Osteoblast (primary cell): Measurements from ENCODE around the gene UBE2O. TPM values are rescaled to one million over a fixed set of nuclear protein-coding genes. Genes with fewer than 3 reads are reported as not detected.

Experiments
- DNase-seq: peaks from one replicate; pipeline ENCODE4 v3.0.0; 2011; ENCODE audit warnings: low spot score, mixed read lengths; ENCODE audit not compliant: insufficient read length; ENCODE audit errors: missing footprints
- H2AFZ ChIP-seq: 2 replicates; pipeline ENCODE4 v1.6.0; 2011; ENCODE audit warnings: mild to moderate bottlenecking, low read length
- H3K27ac ChIP-seq: 2 replicates; pipeline ENCODE4 v1.5.1; 2011; ENCODE audit warnings: mild to moderate bottlenecking, low read depth, low read length, moderate library complexity
- H3K27me3 ChIP-seq: 2 replicates; pipeline ENCODE4 v1.6.0; 2012; ENCODE audit warnings: mild to moderate bottlenecking, control low read depth, inconsistent platforms, low read length, moderate library complexity; ENCODE audit not compliant: insufficient read depth
- H3K36me3 ChIP-seq: 2 replicates; pipeline ENCODE4 v1.5.1; 2011; ENCODE audit warnings: mild to moderate bottlenecking, low read length, control low read depth, moderate library complexity; ENCODE audit not compliant: insufficient read depth
- H3K4me1 ChIP-seq: 2 replicates; pipeline ENCODE4 v1.5.1; 2011; ENCODE audit warnings: mild to moderate bottlenecking, low read length, control low read depth, moderate library complexity; ENCODE audit not compliant: insufficient read depth
- H3K4me2 ChIP-seq: 2 replicates; pipeline ENCODE4 v1.6.0; 2011; ENCODE audit warnings: mild to moderate bottlenecking, low read length; ENCODE audit not compliant: insufficient read depth
- H3K4me3 ChIP-seq: fragments of 200-600 bp; sonication (generic); 3 replicates; pipeline ENCODE4 v1.5.1; 2012; ENCODE audit warnings: mild to moderate bottlenecking, low read length, inconsistent platforms; ENCODE audit not compliant: insufficient read depth
- H3K79me2 ChIP-seq: 2 replicates; pipeline ENCODE4 v1.6.0; 2012; ENCODE audit warnings: mild to moderate bottlenecking, low read length, control low read depth, inconsistent platforms; ENCODE audit not compliant: insufficient read depth
- H3K9me3 ChIP-seq: 2 replicates; pipeline ENCODE4 v1.5.1; 2011; ENCODE audit warnings: low read depth, low read length, control low read depth
- H4K20me1 ChIP-seq: 2 replicates; pipeline ENCODE4 v1.6.0; 2012; ENCODE audit warnings: mild to moderate bottlenecking, low read length, control low read depth; ENCODE audit not compliant: insufficient read depth
- CTCF ChIP-seq: IDR thresholded peaks from 2 replicates; pipeline ENCODE4 v1.5.1; 2011; ENCODE audit warnings: mild to moderate bottlenecking, low read depth, low read length, moderate library complexity; ENCODE audit errors: extremely low read depth
- total RNA-seq: library from RNA; depleted of rRNA; stranded (reverse); fragments of >200 nt; gene quantifications from 2 replicates; pipeline ENCODE4 v1.2.3, GENCODE V29; 2012

The UBE2O gene
- total RNA-seq, 1 donor: 19.5 TPM

GRCh38 chr17:76386966-76387765 is 65.8 kb downstream of the UBE2O start:
- Histone ChIP-seq H3K9me3 (no peaks in the 10 kb centered on the region), H3K4me2 (peak overlapping the region; percentile 88), H3K79me2 (peaks cover 36% of the 10 kb centered on the region), H3K4me1 (peaks cover 29% of the 10 kb centered on the region), H3K4me3 (peak overlapping the region; percentile 90), H4K20me1 (peaks cover 30% of the 10 kb centered on the region), H3K27me3 (no peaks in the 10 kb centered on the region), H3K27ac (peak overlapping the region; percentile 97), H2AFZ (no peak overlapping the region), H3K36me3 (peaks cover 25% of the 10 kb centered on the region)
- no peak for TF ChIP-seq CTCF
- DNase-seq: peak; percentile 76

GRCh38 chr17:76385892-76386786 is 66.8 kb downstream of the UBE2O start:
- peaks cover 36% of the 10 kb centered on the region for H3K79me2 ChIP-seq
- peak overlapping the region; percentile 88 for H3K4me2 ChIP-seq
- DNase-seq: peak; percentile 99
- H3K36me3 ChIP-seq: peaks cover 21% of the 10 kb centered on the region
- H4K20me1 ChIP-seq: peaks cover 30% of the 10 kb centered on the region
- H3K4me1 ChIP-seq: peaks cover 35% of the 10 kb centered on the region
- peak overlapping the region; percentile 90 for H3K4me3 ChIP-seq
- H3K9me3 ChIP-seq: no peaks in the 10 kb centered on the region
- no peaks in the 10 kb centered on the region for H3K27me3 ChIP-seq
- peak overlapping the region; percentile 97 for H3K27ac ChIP-seq
- peak; percentile 75 for TF ChIP-seq CTCF
- H2AFZ ChIP-seq: no peak overlapping the region

- Histone ChIP-seq H3K9me3 (no peaks in the 10 kb centered on the region), H3K4me1 (peaks cover 35% of the 10 kb centered on the region), H3K36me3 (peaks cover 21% of the 10 kb centered on the region), H4K20me1 (peaks cover 30% of the 10 kb centered on the region), H3K4me2 (peak overlapping the region; percentile 88), H3K4me3 (peak overlapping the region; percentile 90), H3K27me3 (no peaks in the 10 kb centered on the region), H3K27ac (peak overlapping the region; percentile 97), H3K79me2 (peaks cover 36% of the 10 kb centered on the region), H2AFZ (peak overlapping the region; percentile 56)
- peak; percentile 99 for DNase-seq
- TF ChIP-seq CTCF: no peak
Measured at GRCh38 chr17:76384987-76385891, 67.7 kb downstream of the UBE2O start.
